Measurements from ENCODE around the gene AFAP1. TPM values are rescaled to one million over a fixed set of nuclear protein-coding genes. Genes with fewer than 3 reads are reported as not detected.

The AFAP1 gene
- total and polyA plus RNA-seq, 2 of the 4 experiments (the other 2 are of a cell fraction) = 48.2 to 80.9 TPM

- Histone ChIP-seq H3K9ac (ENCODE audit: low read depth, low read length) (no peak overlapping the region), H2BK20ac (ENCODE audit: low read depth, low read length) (no peak overlapping the region), H2AFZ (replicated peaks; ENCODE audit: low read length, poor library complexity) (no peak overlapping the region), H3K9me1 (ENCODE audit: insufficient read depth, low read length) (no peaks in the 10 kb centered on the region), H3K18ac (ENCODE audit: low read depth, low read length) (no peak overlapping the region), H3K79me1 (ENCODE audit: low read depth in 1 of 2, low read length in 2 of 2) (no peaks in the 10 kb centered on the region), H3K27me3 (ENCODE audit: control insufficient read depth, insufficient read depth, low read length) (peaks cover 39% of the 10 kb centered on the region), H2AK5ac (ENCODE audit: low read depth, low read length) (no peak overlapping the region), H3K4me2 (ENCODE audit: low read depth, low read length) (no peak overlapping the region), H4K8ac (ENCODE audit: low read depth in 2 of 2, low read length in 2 of 2) (no peak overlapping the region), H3K4ac (ENCODE audit: low read depth, low read length) (no peak overlapping the region), H4K20me1 (ENCODE audit: insufficient read depth, low read length) (no peaks in the 10 kb centered on the region), H3K56ac (ENCODE audit: extremely low read depth, insufficient read depth, low read length) (no peak overlapping the region), H4K91ac (ENCODE audit: insufficient read depth, low read depth, low read length) (no peak overlapping the region), H3K36me3 (ENCODE audit: control insufficient read depth, insufficient read depth, low read length) (no peaks in the 10 kb centered on the region), H3K4me3 (ENCODE audit: insufficient read depth, low read depth, low read length) (no peak overlapping the region), H3K27ac (ENCODE audit: insufficient read depth, low read length) (no peak overlapping the region), H3K23ac (ENCODE audit: low read depth, low read length) (no peak overlapping the region), H2AK9ac (replicated peaks; ENCODE audit: low read depth, low read length, poor library complexity) (no peak overlapping the region), H2BK15ac (ENCODE audit: low read depth, low read length) (no peak overlapping the region), H2BK5ac (ENCODE audit: low read depth, low read length, poor library complexity, severe bottlenecking) (no peak overlapping the region), H3K4me1 (ENCODE audit: control insufficient read depth, insufficient read depth, low read length) (no peaks in the 10 kb centered on the region), H3K9me3 (ENCODE audit: control insufficient read depth, insufficient read depth, low read length) (peaks cover 5% of the 10 kb centered on the region), H2BK120ac (ENCODE audit: low read depth, low read length) (no peak overlapping the region), H4K5ac (ENCODE audit: low read depth, low read length) (no peak overlapping the region), H3K14ac (replicated peaks; ENCODE audit: low read depth, low read length) (no peak overlapping the region)
- DNase-seq (no peak), ATAC-seq (ENCODE audit: low read depth) (no peak)
- ChIA-PET CTCF (no interaction called here), POLR2A (ENCODE audit: unreplicated experiment) (no interaction called here)
- dilution Hi-C loops (cut with HindIII; ENCODE audit: low sequenced_read_pairs, unreplicated experiment) (no loop called here), intact Hi-C loops (cut with micrococcal nuclease) (no loop called here), in situ Hi-C loops (cut with MboI; ENCODE audit: low sequenced_read_pairs) (no loop called here)
- BruUV-seq (replicated peaks) = no TSS peak
- no peak for TF ChIP-seq NFE2L2 (IDR thresholded peaks at IDR 0.05; ENCODE audit: low read depth, low read length)
- TF ChIP-seq CHD1 (IDR thresholded peaks at IDR 0.05; ENCODE audit: low read depth, low read length) = no peak
- no peak for TF ChIP-seq MAFK (IDR thresholded peaks at IDR 0.05; ENCODE audit: low read depth, low read length)
- TF ChIP-seq SMC3 (IDR thresholded peaks at IDR 0.05; ENCODE audit: low read depth, low read length) = no peak
- no peak for TF ChIP-seq FOS (IDR thresholded peaks at IDR 0.05; ENCODE audit: low read depth, low read length)
- no peak for TF ChIP-seq RCOR1 (IDR thresholded peaks at IDR 0.05; ENCODE audit: insufficient replicate concordance, low read length)
- TF ChIP-seq MXI1 (IDR thresholded peaks at IDR 0.05; ENCODE audit: borderline replicate concordance, low read depth, low read length) = no peak
- TF ChIP-seq, protein P1, sequence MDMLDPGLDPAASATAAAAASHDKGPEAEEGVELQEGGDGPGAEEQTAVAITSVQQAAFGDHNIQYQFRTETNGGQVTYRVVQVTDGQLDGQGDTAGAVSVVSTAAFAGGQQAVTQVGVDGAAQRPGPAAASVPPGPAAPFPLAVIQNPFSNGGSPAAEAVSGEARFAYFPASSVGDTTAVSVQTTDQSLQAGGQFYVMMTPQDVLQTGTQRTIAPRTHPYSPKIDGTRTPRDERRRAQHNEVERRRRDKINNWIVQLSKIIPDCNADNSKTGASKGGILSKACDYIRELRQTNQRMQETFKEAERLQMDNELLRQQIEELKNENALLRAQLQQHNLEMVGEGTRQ (IDR thresholded peaks at IDR 0.05; ENCODE audit: low read depth, low read length) = no peak
- TF ChIP-seq POLR2A (IDR thresholded peaks at IDR 0.05; ENCODE audit: low read depth, low read length) = no peak
- no peak for TF ChIP-seq RAD21 (IDR thresholded peaks at IDR 0.05; ENCODE audit: low read length)
- TF ChIP-seq RFX5 (IDR thresholded peaks at IDR 0.05; ENCODE audit: low read depth, low read length) = no peak
- no peak for TF ChIP-seq MAZ (IDR thresholded peaks at IDR 0.05; ENCODE audit: borderline replicate concordance, low read depth, low read length)
- TF ChIP-seq CEBPB (IDR thresholded peaks at IDR 0.05; ENCODE audit: low read depth, low read length) = no peak
- TF ChIP-seq ELK1 (IDR thresholded peaks at IDR 0.05; ENCODE audit: borderline replicate concordance, low read depth, low read length) = no peak
- TF ChIP-seq BHLHE40 (IDR thresholded peaks at IDR 0.05; ENCODE audit: low read depth, low read length) = no peak
- TF ChIP-seq, protein P2, sequence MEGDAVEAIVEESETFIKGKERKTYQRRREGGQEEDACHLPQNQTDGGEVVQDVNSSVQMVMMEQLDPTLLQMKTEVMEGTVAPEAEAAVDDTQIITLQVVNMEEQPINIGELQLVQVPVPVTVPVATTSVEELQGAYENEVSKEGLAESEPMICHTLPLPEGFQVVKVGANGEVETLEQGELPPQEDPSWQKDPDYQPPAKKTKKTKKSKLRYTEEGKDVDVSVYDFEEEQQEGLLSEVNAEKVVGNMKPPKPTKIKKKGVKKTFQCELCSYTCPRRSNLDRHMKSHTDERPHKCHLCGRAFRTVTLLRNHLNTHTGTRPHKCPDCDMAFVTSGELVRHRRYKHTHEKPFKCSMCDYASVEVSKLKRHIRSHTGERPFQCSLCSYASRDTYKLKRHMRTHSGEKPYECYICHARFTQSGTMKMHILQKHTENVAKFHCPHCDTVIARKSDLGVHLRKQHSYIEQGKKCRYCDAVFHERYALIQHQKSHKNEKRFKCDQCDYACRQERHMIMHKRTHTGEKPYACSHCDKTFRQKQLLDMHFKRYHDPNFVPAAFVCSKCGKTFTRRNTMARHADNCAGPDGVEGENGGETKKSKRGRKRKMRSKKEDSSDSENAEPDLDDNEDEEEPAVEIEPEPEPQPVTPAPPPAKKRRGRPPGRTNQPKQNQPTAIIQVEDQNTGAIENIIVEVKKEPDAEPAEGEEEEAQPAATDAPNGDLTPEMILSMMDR (conservative IDR thresholded peaks at IDR 0.05; ENCODE audit: low read depth, low read length) = no peak
- no CpG with 5 or more reads among the region's 1 CpG for WGBS, 2 experiments (ENCODE audit: extremely low coverage in 2 of 2, insufficient read length in 1 of 2)
Measured at GRCh38 chr4:7714738-7715137, 224.9 kb downstream of the AFAP1 start.

Data from IMR-90 (cell line).